ENCODE measurements around the gene CRMP1.

The CRMP1 gene

GRCh38 chr4:5783486-5783885, 109.4 kb downstream of the CRMP1 start:
- no peak overlapping the region for H3K9ac ChIP-seq (ENCODE audit: low read depth, low read length)
- no peaks in the 10 kb centered on the region for H3K4me1 ChIP-seq (ENCODE audit: insufficient read depth, low read length)
- H3K27ac ChIP-seq (ENCODE audit: low read length) = no peak overlapping the region
- H3K27me3 ChIP-seq (ENCODE audit: insufficient read depth, low read length) = no peaks in the 10 kb centered on the region
- H3K36me3 ChIP-seq (ENCODE audit: insufficient read depth, low read depth, low read length) = peaks cover 16% of the 10 kb centered on the region; the same call in 1 of the 2 replicates
- no peaks in the 10 kb centered on the region for H3K9me3 ChIP-seq (ENCODE audit: insufficient read depth, low read depth, low read length)
- no peak overlapping the region for H3K4me3 ChIP-seq (ENCODE audit: low read length)

- no peak overlapping the region for H3K27ac ChIP-seq (ENCODE audit: low read length)
- no peaks in the 10 kb centered on the region for H3K27me3 ChIP-seq (ENCODE audit: insufficient read depth, low read length)
- H3K36me3 ChIP-seq (ENCODE audit: insufficient read depth, low read depth, low read length) = peaks cover 13% of the 10 kb centered on the region; the same call in 1 of the 2 replicates
- no peaks in the 10 kb centered on the region for H3K9me3 ChIP-seq (ENCODE audit: insufficient read depth, low read depth, low read length)
- no peaks in the 10 kb centered on the region for H3K4me1 ChIP-seq (ENCODE audit: insufficient read depth, low read length)
- no peak overlapping the region for H3K9ac ChIP-seq (ENCODE audit: low read depth, low read length)
- no peak overlapping the region for H3K4me3 ChIP-seq (ENCODE audit: low read length)
These were observed 109.9 kb downstream of the CRMP1 start for GRCh38 chr4:5782829-5783476.

GRCh38 chr4:5781691-5782090, 111.2 kb downstream of the CRMP1 start:
- peaks cover 7% of the 10 kb centered on the region; the same call in 1 of the 2 replicates for H3K9me3 ChIP-seq (ENCODE audit: insufficient read depth, low read depth, low read length)
- H3K36me3 ChIP-seq (ENCODE audit: insufficient read depth, low read depth, low read length) = peaks cover 5% of the 10 kb centered on the region; the same call in 1 of the 2 replicates
- H3K9ac ChIP-seq (ENCODE audit: low read depth, low read length) = no peak overlapping the region
- no peaks in the 10 kb centered on the region for H3K27me3 ChIP-seq (ENCODE audit: insufficient read depth, low read length)
- H3K4me1 ChIP-seq (ENCODE audit: insufficient read depth, low read length) = no peaks in the 10 kb centered on the region
- H3K27ac ChIP-seq (ENCODE audit: low read length) = no peak overlapping the region
- H3K4me3 ChIP-seq (ENCODE audit: low read length) = no peak overlapping the region

GRCh38 chr4:5780831-5781480, 111.9 kb downstream of the CRMP1 start:
- H3K27ac ChIP-seq (ENCODE audit: low read length) = no peak overlapping the region
- H3K9ac ChIP-seq (ENCODE audit: low read depth, low read length) = no peak overlapping the region
- no peak overlapping the region for H3K4me3 ChIP-seq (ENCODE audit: low read length)
- H3K36me3 ChIP-seq (ENCODE audit: insufficient read depth, low read depth, low read length) = peaks cover 12% of the 10 kb centered on the region
- H3K9me3 ChIP-seq (ENCODE audit: insufficient read depth, low read depth, low read length) = peaks cover 14% of the 10 kb centered on the region; the same call in 1 of the 2 replicates
- H3K27me3 ChIP-seq (ENCODE audit: insufficient read depth, low read length) = no peaks in the 10 kb centered on the region
- H3K4me1 ChIP-seq (ENCODE audit: insufficient read depth, low read length) = no peaks in the 10 kb centered on the region

GRCh38 chr4:5776510-5776909, 116.4 kb downstream of the CRMP1 start:
- Histone ChIP-seq H3K4me1 (ENCODE audit: insufficient read depth, low read length) (peaks cover 5% of the 10 kb centered on the region; the same call in 1 of the 2 replicates), H3K9ac (ENCODE audit: low read depth, low read length) (no peak overlapping the region), H3K9me3 (ENCODE audit: insufficient read depth, low read depth, low read length) (peaks cover 22% of the 10 kb centered on the region), H3K27ac (ENCODE audit: low read length) (no peak overlapping the region), H3K36me3 (ENCODE audit: insufficient read depth, low read depth, low read length) (peaks cover 16% of the 10 kb centered on the region), H3K4me3 (ENCODE audit: low read length) (no peak overlapping the region), H3K27me3 (ENCODE audit: insufficient read depth, low read length) (no peaks in the 10 kb centered on the region)

GRCh38 chr4:5774416-5775036, 118.4 kb downstream of the CRMP1 start:
- peaks cover 5% of the 10 kb centered on the region; the same call in 1 of the 2 replicates for H3K4me1 ChIP-seq (ENCODE audit: insufficient read depth, low read length)
- H3K9me3 ChIP-seq (ENCODE audit: insufficient read depth, low read depth, low read length) = peaks cover 32% of the 10 kb centered on the region
- H3K4me3 ChIP-seq (ENCODE audit: low read length) = no peak overlapping the region
- H3K27ac ChIP-seq (ENCODE audit: low read length) = no peak overlapping the region
- no peak overlapping the region for H3K9ac ChIP-seq (ENCODE audit: low read depth, low read length)
- H3K27me3 ChIP-seq (ENCODE audit: insufficient read depth, low read length) = no peaks in the 10 kb centered on the region
- H3K36me3 ChIP-seq (ENCODE audit: insufficient read depth, low read depth, low read length) = peaks cover 23% of the 10 kb centered on the region

- Histone ChIP-seq H3K9me3 (ENCODE audit: insufficient read depth, low read depth, low read length) (peaks cover 34% of the 10 kb centered on the region), H3K4me1 (ENCODE audit: insufficient read depth, low read length) (peaks cover 5% of the 10 kb centered on the region; the same call in 1 of the 2 replicates), H3K9ac (ENCODE audit: low read depth, low read length) (no peak overlapping the region), H3K36me3 (ENCODE audit: insufficient read depth, low read depth, low read length) (peaks cover 23% of the 10 kb centered on the region), H3K27ac (ENCODE audit: low read length) (no peak overlapping the region), H3K4me3 (ENCODE audit: low read length) (no peak overlapping the region), H3K27me3 (ENCODE audit: insufficient read depth, low read length) (no peaks in the 10 kb centered on the region)
These were observed 119.7 kb downstream of the CRMP1 start for GRCh38 chr4:5773271-5773555.

- Histone ChIP-seq H3K27me3 (ENCODE audit: insufficient read depth, low read length) (no peaks in the 10 kb centered on the region), H3K9me3 (ENCODE audit: insufficient read depth, low read depth, low read length) (peaks cover 36% of the 10 kb centered on the region), H3K27ac (ENCODE audit: low read length) (no peak overlapping the region), H3K9ac (ENCODE audit: low read depth, low read length) (no peak overlapping the region), H3K36me3 (ENCODE audit: insufficient read depth, low read depth, low read length) (peaks cover 23% of the 10 kb centered on the region), H3K4me1 (ENCODE audit: insufficient read depth, low read length) (peaks cover 5% of the 10 kb centered on the region; the same call in 1 of the 2 replicates), H3K4me3 (ENCODE audit: low read length) (no peak overlapping the region)
These were observed 120.2 kb downstream of the CRMP1 start for GRCh38 chr4:5772528-5773270.

All from iPS-20b (cell line).